HG02852 (cell line): ENCODE data around the gene ACTMAP.

Experiments used
- ATAC-seq: cut with Tn5 transposase; IDR thresholded peaks from one replicate; pipeline ENCODE4 v1.9.1; 2021; ENCODE audit warnings: mild to moderate bottlenecking, moderate library complexity; ENCODE audit not compliant: unreplicated experiment

The ACTMAP gene

GRCh38 chr19:40721936-40722661, 28.2 kb downstream of the ACTMAP start:
- ATAC-seq, result no peak

GRCh38 chr19:40721140-40721486, 29.2 kb downstream of the ACTMAP start:
- ATAC-seq, result no peak

- no peak for ATAC-seq
These were observed 30.8 kb downstream of the ACTMAP start for GRCh38 chr19:40719414-40719894.

GRCh38 chr19:40718774-40719391, 31.4 kb downstream of the ACTMAP start:
- no peak for ATAC-seq

GRCh38 chr19:40717880-40718773, 32.1 kb downstream of the ACTMAP start:
- ATAC-seq, result no peak

GRCh38 chr19:40717325-40717879, 32.9 kb downstream of the ACTMAP start:
- ATAC-seq, result no peak

- ATAC-seq, result peak; percentile 72
These were observed 33.6 kb downstream of the ACTMAP start, which contains the start of the genes COQ8B and ITPKC for GRCh38 chr19:40716482-40717324. TSS of gene COQ8B (minus strand) at chr19:40716886. CDS start at chr19:40714632, 2,254 bp downstream. TSS of gene ITPKC (plus strand) at chr19:40717112. CDS start at chr19:40717136, 24 bp downstream.

- ATAC-seq, result no peak
These were observed 34.2 kb downstream of the ACTMAP start for GRCh38 chr19:40716031-40716481.

GRCh38 chr19:40714441-40715299, 35.6 kb downstream of the ACTMAP start:
- ATAC-seq, result peak; percentile 49

- ATAC-seq, result no peak
These were observed 36.3 kb downstream of the ACTMAP start for GRCh38 chr19:40713939-40714338.

GRCh38 chr19:40709817-40710216, 40.5 kb downstream of the ACTMAP start:
- no peak for ATAC-seq

- ATAC-seq, result no peak
These were observed 42.7 kb downstream of the ACTMAP start for GRCh38 chr19:40707615-40708014.

- ATAC-seq, result no peak
These were observed 44.2 kb downstream of the ACTMAP start for GRCh38 chr19:40705950-40706619.

- ATAC-seq, result no peak
These were observed 45.0 kb downstream of the ACTMAP start for GRCh38 chr19:40705362-40705651.

- ATAC-seq, result no peak
These were observed 45.6 kb downstream of the ACTMAP start for GRCh38 chr19:40704491-40705361.

GRCh38 chr19:40703029-40703755, 47.1 kb downstream of the ACTMAP start:
- ATAC-seq, result no peak
